ENCODE measurements around the gene ADCY5.
"Not testable (repeated sequence)": the region's sequence is repeated elsewhere in the genome, so short reads cannot be mapped to it uniquely, and the experiment has no call there.

The ADCY5 gene

GRCh38 chr3:123448536-123449101 lies at the start of gene ADCY5:
TSS of gene ADCY5 (minus strand) at chr3:123449090. CDS start at chr3:123448545, 545 bp downstream.
- Histone ChIP-seq H3K27me3 (ENCODE audit: low read depth, low read length) (peaks cover 6% of the 10 kb centered on the region), H3K4me1 (ENCODE audit: control insufficient read depth in 1 of 2, insufficient read depth in 2 of 2, low read length in 2 of 2) (peaks cover 6 to 29% of the 10 kb centered on the region in 2 donors), H3K9me3 (ENCODE audit: control insufficient read depth in 1 of 2, low read length in 2 of 2) (no peaks in the 10 kb centered on the region)

GRCh38 chr3:123493912-123494311 lies 45.0 kb upstream of the ADCY5 start:
- Histone ChIP-seq H3K27me3 (ENCODE audit: low read depth, low read length) (no peaks in the 10 kb centered on the region), H3K4me1 (ENCODE audit: control insufficient read depth in 1 of 2, insufficient read depth in 2 of 2, low read length in 2 of 2) (peaks cover 0 to 20% of the 10 kb centered on the region in 2 donors), H3K27ac (ENCODE audit: low read length) (no peak overlapping the region), H3K36me3 (ENCODE audit: control insufficient read depth in 1 of 2, insufficient read depth in 2 of 2, low read length in 2 of 2) (peaks cover 0 to 10% of the 10 kb centered on the region in 2 donors), H3K4me3 (ENCODE audit: low read depth in 1 of 2, low read length in 2 of 2) (no peak overlapping the region), H3K9me3 (ENCODE audit: control insufficient read depth in 1 of 2, low read length in 2 of 2) (no peaks in the 10 kb centered on the region)

More at GRCh38 chr3:123448536-123449101, at the start of gene ADCY5:
- Histone ChIP-seq H3K36me3 (ENCODE audit: control insufficient read depth in 1 of 2, insufficient read depth in 2 of 2, low read length in 2 of 2) (no peaks in the 10 kb centered on the region), H3K4me3 (ENCODE audit: low read depth in 1 of 2, low read length in 2 of 2) (peak within 1 kb of the TSS; percentile 39 to 80), H3K27ac (ENCODE audit: low read length) (no peak within 1 kb of the TSS)

- Histone ChIP-seq H3K9me3 (ENCODE audit: control insufficient read depth in 1 of 2, low read length in 2 of 2) (no peaks in the 10 kb centered on the region), H3K4me3 (ENCODE audit: low read depth in 1 of 2, low read length in 2 of 2) (no peak overlapping the region), H3K27ac (ENCODE audit: low read length) (no peak overlapping the region), H3K4me1 (ENCODE audit: control insufficient read depth in 1 of 2, insufficient read depth in 2 of 2, low read length in 2 of 2) (peaks cover 0 to 18% of the 10 kb centered on the region in 2 donors), H3K27me3 (ENCODE audit: low read depth, low read length) (no peaks in the 10 kb centered on the region), H3K36me3 (ENCODE audit: control insufficient read depth in 1 of 2, insufficient read depth in 2 of 2, low read length in 2 of 2) (peaks cover 0 to 10% of the 10 kb centered on the region in 2 donors)
Measured at GRCh38 chr3:123491966-123492587, 43.2 kb upstream of the ADCY5 start.

GRCh38 chr3:123489400-123490004 lies 40.6 kb upstream of the ADCY5 start:
- Histone ChIP-seq H3K36me3 (ENCODE audit: control insufficient read depth in 1 of 2, insufficient read depth in 2 of 2, low read length in 2 of 2) (no peaks in the 10 kb centered on the region), H3K9me3 (ENCODE audit: control insufficient read depth in 1 of 2, low read length in 2 of 2) (no peaks in the 10 kb centered on the region), H3K27ac (ENCODE audit: low read length) (no peak overlapping the region), H3K4me1 (ENCODE audit: control insufficient read depth in 1 of 2, insufficient read depth in 2 of 2, low read length in 2 of 2) (peaks cover 0 to 18% of the 10 kb centered on the region in 2 donors), H3K27me3 (ENCODE audit: low read depth, low read length) (no peaks in the 10 kb centered on the region), H3K4me3 (ENCODE audit: low read depth in 1 of 2, low read length in 2 of 2) (no peak overlapping the region)

- H3K27ac ChIP-seq (ENCODE audit: low read length) = no peak overlapping the region
- H3K27me3 ChIP-seq (ENCODE audit: low read depth, low read length) = no peaks in the 10 kb centered on the region
- H3K4me3 ChIP-seq (ENCODE audit: low read depth in 1 of 2, low read length in 2 of 2) = no peak overlapping the region
- H3K9me3 ChIP-seq (ENCODE audit: control insufficient read depth in 1 of 2, low read length in 2 of 2) = no peaks in the 10 kb centered on the region
- peaks cover 0 to 18% of the 10 kb centered on the region in 2 donors for H3K4me1 ChIP-seq (ENCODE audit: control insufficient read depth in 1 of 2, insufficient read depth in 2 of 2, low read length in 2 of 2)
- no peaks in the 10 kb centered on the region for H3K36me3 ChIP-seq (ENCODE audit: control insufficient read depth in 1 of 2, insufficient read depth in 2 of 2, low read length in 2 of 2)
Measured at GRCh38 chr3:123488645-123489347, 39.9 kb upstream of the ADCY5 start.

- not testable (repeated sequence) for H3K27ac ChIP-seq (ENCODE audit: low read length); H3K27me3 ChIP-seq (ENCODE audit: low read depth, low read length); H3K4me3 ChIP-seq (ENCODE audit: low read depth in 1 of 2, low read length in 2 of 2); H3K36me3 ChIP-seq (ENCODE audit: control insufficient read depth in 1 of 2, insufficient read depth in 2 of 2, low read length in 2 of 2); H3K9me3 ChIP-seq (ENCODE audit: control insufficient read depth in 1 of 2, low read length in 2 of 2)
- peaks cover 0 to 18% of the 10 kb centered on the region in 2 donors for H3K4me1 ChIP-seq (ENCODE audit: control insufficient read depth in 1 of 2, insufficient read depth in 2 of 2, low read length in 2 of 2)
Measured at GRCh38 chr3:123487063-123487462, 38.2 kb upstream of the ADCY5 start.

GRCh38 chr3:123486460-123486859 lies 37.6 kb upstream of the ADCY5 start:
- Histone ChIP-seq H3K36me3 (ENCODE audit: control insufficient read depth in 1 of 2, insufficient read depth in 2 of 2, low read length in 2 of 2) (no peaks in the 10 kb centered on the region), H3K9me3 (ENCODE audit: control insufficient read depth in 1 of 2, low read length in 2 of 2) (no peaks in the 10 kb centered on the region), H3K27ac (ENCODE audit: low read length) (no peak overlapping the region), H3K4me3 (ENCODE audit: low read depth in 1 of 2, low read length in 2 of 2) (no peak overlapping the region), H3K4me1 (ENCODE audit: control insufficient read depth in 1 of 2, insufficient read depth in 2 of 2, low read length in 2 of 2) (peaks cover 0 to 18% of the 10 kb centered on the region in 2 donors), H3K27me3 (ENCODE audit: low read depth, low read length) (no peaks in the 10 kb centered on the region)

- Histone ChIP-seq H3K4me1 (ENCODE audit: control insufficient read depth in 1 of 2, insufficient read depth in 2 of 2, low read length in 2 of 2) (peaks cover 0 to 18% of the 10 kb centered on the region in 2 donors), H3K27me3 (ENCODE audit: low read depth, low read length) (no peaks in the 10 kb centered on the region), H3K9me3 (ENCODE audit: control insufficient read depth in 1 of 2, low read length in 2 of 2) (no peaks in the 10 kb centered on the region), H3K27ac (ENCODE audit: low read length) (no peak overlapping the region), H3K36me3 (ENCODE audit: control insufficient read depth in 1 of 2, insufficient read depth in 2 of 2, low read length in 2 of 2) (no peaks in the 10 kb centered on the region), H3K4me3 (ENCODE audit: low read depth in 1 of 2, low read length in 2 of 2) (no peak overlapping the region)
Measured at GRCh38 chr3:123485551-123485950, 36.7 kb upstream of the ADCY5 start.

GRCh38 chr3:123483146-123483545 lies 34.3 kb upstream of the ADCY5 start:
- H3K27me3 ChIP-seq (ENCODE audit: low read depth, low read length) = no peaks in the 10 kb centered on the region
- no peaks in the 10 kb centered on the region for H3K9me3 ChIP-seq (ENCODE audit: control insufficient read depth in 1 of 2, low read length in 2 of 2)
- H3K4me3 ChIP-seq (ENCODE audit: low read depth in 1 of 2, low read length in 2 of 2) = no peak overlapping the region
- H3K27ac ChIP-seq (ENCODE audit: low read length) = no peak overlapping the region
- H3K4me1 ChIP-seq (ENCODE audit: control insufficient read depth in 1 of 2, insufficient read depth in 2 of 2, low read length in 2 of 2) = peaks cover 0 to 3% of the 10 kb centered on the region in 2 donors
- no peaks in the 10 kb centered on the region for H3K36me3 ChIP-seq (ENCODE audit: control insufficient read depth in 1 of 2, insufficient read depth in 2 of 2, low read length in 2 of 2)

- Histone ChIP-seq H3K9me3 (ENCODE audit: control insufficient read depth in 1 of 2, low read length in 2 of 2) (no peaks in the 10 kb centered on the region), H3K4me1 (ENCODE audit: control insufficient read depth in 1 of 2, insufficient read depth in 2 of 2, low read length in 2 of 2) (no peaks in the 10 kb centered on the region), H3K27ac (ENCODE audit: low read length) (no peak overlapping the region), H3K4me3 (ENCODE audit: low read depth in 1 of 2, low read length in 2 of 2) (no peak overlapping the region), H3K36me3 (ENCODE audit: control insufficient read depth in 1 of 2, insufficient read depth in 2 of 2, low read length in 2 of 2) (no peaks in the 10 kb centered on the region), H3K27me3 (ENCODE audit: low read depth, low read length) (no peaks in the 10 kb centered on the region)
Measured at GRCh38 chr3:123481722-123482457, 33.0 kb upstream of the ADCY5 start.

GRCh38 chr3:123481071-123481470 lies 32.2 kb upstream of the ADCY5 start:
- H3K4me1 ChIP-seq (ENCODE audit: control insufficient read depth in 1 of 2, insufficient read depth in 2 of 2, low read length in 2 of 2) = no peaks in the 10 kb centered on the region
- no peak overlapping the region for H3K4me3 ChIP-seq (ENCODE audit: low read depth in 1 of 2, low read length in 2 of 2)
- no peaks in the 10 kb centered on the region for H3K36me3 ChIP-seq (ENCODE audit: control insufficient read depth in 1 of 2, insufficient read depth in 2 of 2, low read length in 2 of 2)
- H3K27ac ChIP-seq (ENCODE audit: low read length) = no peak overlapping the region
- H3K27me3 ChIP-seq (ENCODE audit: low read depth, low read length) = no peaks in the 10 kb centered on the region
- H3K9me3 ChIP-seq (ENCODE audit: control insufficient read depth in 1 of 2, low read length in 2 of 2) = no peaks in the 10 kb centered on the region

All from muscle layer of duodenum (tissue), 2 donors.